H1 (cell line): ENCODE measurements around the gene PDE6B. TPM values are rescaled to one million over a fixed set of nuclear protein-coding genes. Genes with fewer than 3 reads are reported as not detected.

Experiments used
- CEBPB ChIP-seq: IDR thresholded peaks from 2 replicates; pipeline ENCODE4 v1.6.1; 2012; ENCODE audit warnings: low read depth, low read length
- EP300 ChIP-seq, 2 experiments: IDR thresholded peaks; 1 replicate in 1 of 2; 2 replicates in 1 of 2; pipeline ENCODE4 v1.6.1; 2011 to 2012; ENCODE audit warnings: low read depth in 2 of 2, low read length in 2 of 2, mild to moderate bottlenecking in 2 of 2, borderline replicate concordance in 1 of 2, inconsistent platforms in 1 of 2, moderate library complexity in 1 of 2
- EZH2 ChIP-seq: fragments of 200-600 bp; sonication (generic); IDR thresholded peaks from 2 replicates; pipeline ENCODE4 v1.7.1; 2012; ENCODE audit warnings: low read depth, mild to moderate bottlenecking, moderate library complexity, low read length, inconsistent platforms; ENCODE audit not compliant: severe bottlenecking
- GABPA ChIP-seq: IDR thresholded peaks from 2 replicates; pipeline ENCODE4 v1.6.1; 2011; ENCODE audit warnings: mild to moderate bottlenecking, low read length, moderate library complexity, borderline replicate concordance; ENCODE audit not compliant: insufficient read depth
- JUND ChIP-seq: IDR thresholded peaks from 2 replicates; pipeline ENCODE4 v1.6.1; 2011; ENCODE audit warnings: mild to moderate bottlenecking, improper control_type of control experiment, low read length
- POLR2AphosphoS5 ChIP-seq: IDR thresholded peaks from 2 replicates; pipeline ENCODE4 v1.6.1; 2011; ENCODE audit warnings: low read depth, low read length
- RBBP5 ChIP-seq: IDR thresholded peaks from 2 replicates; pipeline ENCODE4 v1.7.1; 2012; ENCODE audit warnings: low read depth, mild to moderate bottlenecking, inconsistent platforms, low read length, moderate library complexity, borderline replicate concordance
- SUZ12 ChIP-seq: fragments of 200-600 bp; sonication (generic); IDR thresholded peaks from 2 replicates; pipeline ENCODE4 v1.6.1; 2012; ENCODE audit warnings: mild to moderate bottlenecking, inconsistent platforms, low read length, moderate library complexity, mixed read lengths
- TAF7 ChIP-seq: optimal IDR thresholded peaks from 2 replicates; pipeline ENCODE3; 2011; ENCODE audit warnings: low read depth, mild to moderate bottlenecking, inconsistent platforms, low read length, moderate library complexity, borderline replicate concordance
- TEAD4 ChIP-seq: IDR thresholded peaks from 2 replicates; pipeline ENCODE4 v1.6.1; 2012; ENCODE audit warnings: low read depth, low read length, inconsistent platforms, mixed read lengths
- YY1 ChIP-seq: IDR thresholded peaks from 2 replicates; pipeline ENCODE4 v1.6.1; 2011; ENCODE audit warnings: low read depth, mild to moderate bottlenecking, low read length
- polyA plus RNA-seq, 7 experiments: library from polyadenylated mRNA; depleted of rRNA in 3 of 7; stranded (reverse) in 5 of 7; unstranded in 2 of 7; fragments of >200 nt in 5 of 7; fragments of 200-250 nt in 2 of 7; gene quantifications; 1 replicate in 5 of 7; 2 replicates in 1 of 7; 4 replicates in 1 of 7; pipeline versions ENCODE4 v1.2.1 to v1.2.3, GENCODE V29; 2011 to 2013; ENCODE audit warnings: missing spikeins in 2 of 7, mixed read lengths in 2 of 7
- total RNA-seq: library from RNA; stranded (reverse); fragmentation: NEBNext Ultra II Directional; extraction: Animal tissue kit (Norgen Biotek cat#: 25700); gene quantifications from 2 replicates; pipeline ENCODE4 v1.2.1, GENCODE V29; 2021
- TF ChIP-seq, protein P1 (sequence below): fragments of 300-600 bp; sonication (generic); IDR thresholded peaks from 2 replicates; pipeline ENCODE4 v1.7.1; 2012; ENCODE audit warnings: low read length, moderate library complexity, mild to moderate bottlenecking, inconsistent platforms; ENCODE audit not compliant: insufficient replicate concordance

Gene PDE6B
- total and polyA plus RNA-seq, 2 of the 8 experiments (the other 6 are each of a cell fraction or from before 2014, with no cell fraction given) = 4.1 to 8.4 TPM

DNA sequence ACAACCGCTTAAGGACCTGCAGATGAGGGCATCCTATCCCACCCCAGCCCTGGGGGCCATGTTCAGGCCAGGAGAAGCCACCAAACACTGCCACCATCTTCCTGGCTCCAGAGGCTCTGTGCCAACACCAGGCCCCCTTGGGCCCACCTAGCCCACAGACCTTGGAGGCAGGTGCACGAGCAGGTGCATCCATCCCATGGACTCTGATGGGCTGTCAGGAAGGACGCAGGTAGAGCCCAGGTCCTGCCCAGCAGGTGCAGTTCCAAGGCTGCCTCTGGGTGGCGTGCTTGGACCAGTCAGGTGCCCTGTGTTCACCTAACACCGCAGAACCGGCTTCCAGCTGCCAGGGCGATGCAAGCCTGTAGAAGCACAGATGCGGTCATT, 22.8 kb upstream of the PDE6B start (continued):
- TF ChIP-seq, protein P1, sequence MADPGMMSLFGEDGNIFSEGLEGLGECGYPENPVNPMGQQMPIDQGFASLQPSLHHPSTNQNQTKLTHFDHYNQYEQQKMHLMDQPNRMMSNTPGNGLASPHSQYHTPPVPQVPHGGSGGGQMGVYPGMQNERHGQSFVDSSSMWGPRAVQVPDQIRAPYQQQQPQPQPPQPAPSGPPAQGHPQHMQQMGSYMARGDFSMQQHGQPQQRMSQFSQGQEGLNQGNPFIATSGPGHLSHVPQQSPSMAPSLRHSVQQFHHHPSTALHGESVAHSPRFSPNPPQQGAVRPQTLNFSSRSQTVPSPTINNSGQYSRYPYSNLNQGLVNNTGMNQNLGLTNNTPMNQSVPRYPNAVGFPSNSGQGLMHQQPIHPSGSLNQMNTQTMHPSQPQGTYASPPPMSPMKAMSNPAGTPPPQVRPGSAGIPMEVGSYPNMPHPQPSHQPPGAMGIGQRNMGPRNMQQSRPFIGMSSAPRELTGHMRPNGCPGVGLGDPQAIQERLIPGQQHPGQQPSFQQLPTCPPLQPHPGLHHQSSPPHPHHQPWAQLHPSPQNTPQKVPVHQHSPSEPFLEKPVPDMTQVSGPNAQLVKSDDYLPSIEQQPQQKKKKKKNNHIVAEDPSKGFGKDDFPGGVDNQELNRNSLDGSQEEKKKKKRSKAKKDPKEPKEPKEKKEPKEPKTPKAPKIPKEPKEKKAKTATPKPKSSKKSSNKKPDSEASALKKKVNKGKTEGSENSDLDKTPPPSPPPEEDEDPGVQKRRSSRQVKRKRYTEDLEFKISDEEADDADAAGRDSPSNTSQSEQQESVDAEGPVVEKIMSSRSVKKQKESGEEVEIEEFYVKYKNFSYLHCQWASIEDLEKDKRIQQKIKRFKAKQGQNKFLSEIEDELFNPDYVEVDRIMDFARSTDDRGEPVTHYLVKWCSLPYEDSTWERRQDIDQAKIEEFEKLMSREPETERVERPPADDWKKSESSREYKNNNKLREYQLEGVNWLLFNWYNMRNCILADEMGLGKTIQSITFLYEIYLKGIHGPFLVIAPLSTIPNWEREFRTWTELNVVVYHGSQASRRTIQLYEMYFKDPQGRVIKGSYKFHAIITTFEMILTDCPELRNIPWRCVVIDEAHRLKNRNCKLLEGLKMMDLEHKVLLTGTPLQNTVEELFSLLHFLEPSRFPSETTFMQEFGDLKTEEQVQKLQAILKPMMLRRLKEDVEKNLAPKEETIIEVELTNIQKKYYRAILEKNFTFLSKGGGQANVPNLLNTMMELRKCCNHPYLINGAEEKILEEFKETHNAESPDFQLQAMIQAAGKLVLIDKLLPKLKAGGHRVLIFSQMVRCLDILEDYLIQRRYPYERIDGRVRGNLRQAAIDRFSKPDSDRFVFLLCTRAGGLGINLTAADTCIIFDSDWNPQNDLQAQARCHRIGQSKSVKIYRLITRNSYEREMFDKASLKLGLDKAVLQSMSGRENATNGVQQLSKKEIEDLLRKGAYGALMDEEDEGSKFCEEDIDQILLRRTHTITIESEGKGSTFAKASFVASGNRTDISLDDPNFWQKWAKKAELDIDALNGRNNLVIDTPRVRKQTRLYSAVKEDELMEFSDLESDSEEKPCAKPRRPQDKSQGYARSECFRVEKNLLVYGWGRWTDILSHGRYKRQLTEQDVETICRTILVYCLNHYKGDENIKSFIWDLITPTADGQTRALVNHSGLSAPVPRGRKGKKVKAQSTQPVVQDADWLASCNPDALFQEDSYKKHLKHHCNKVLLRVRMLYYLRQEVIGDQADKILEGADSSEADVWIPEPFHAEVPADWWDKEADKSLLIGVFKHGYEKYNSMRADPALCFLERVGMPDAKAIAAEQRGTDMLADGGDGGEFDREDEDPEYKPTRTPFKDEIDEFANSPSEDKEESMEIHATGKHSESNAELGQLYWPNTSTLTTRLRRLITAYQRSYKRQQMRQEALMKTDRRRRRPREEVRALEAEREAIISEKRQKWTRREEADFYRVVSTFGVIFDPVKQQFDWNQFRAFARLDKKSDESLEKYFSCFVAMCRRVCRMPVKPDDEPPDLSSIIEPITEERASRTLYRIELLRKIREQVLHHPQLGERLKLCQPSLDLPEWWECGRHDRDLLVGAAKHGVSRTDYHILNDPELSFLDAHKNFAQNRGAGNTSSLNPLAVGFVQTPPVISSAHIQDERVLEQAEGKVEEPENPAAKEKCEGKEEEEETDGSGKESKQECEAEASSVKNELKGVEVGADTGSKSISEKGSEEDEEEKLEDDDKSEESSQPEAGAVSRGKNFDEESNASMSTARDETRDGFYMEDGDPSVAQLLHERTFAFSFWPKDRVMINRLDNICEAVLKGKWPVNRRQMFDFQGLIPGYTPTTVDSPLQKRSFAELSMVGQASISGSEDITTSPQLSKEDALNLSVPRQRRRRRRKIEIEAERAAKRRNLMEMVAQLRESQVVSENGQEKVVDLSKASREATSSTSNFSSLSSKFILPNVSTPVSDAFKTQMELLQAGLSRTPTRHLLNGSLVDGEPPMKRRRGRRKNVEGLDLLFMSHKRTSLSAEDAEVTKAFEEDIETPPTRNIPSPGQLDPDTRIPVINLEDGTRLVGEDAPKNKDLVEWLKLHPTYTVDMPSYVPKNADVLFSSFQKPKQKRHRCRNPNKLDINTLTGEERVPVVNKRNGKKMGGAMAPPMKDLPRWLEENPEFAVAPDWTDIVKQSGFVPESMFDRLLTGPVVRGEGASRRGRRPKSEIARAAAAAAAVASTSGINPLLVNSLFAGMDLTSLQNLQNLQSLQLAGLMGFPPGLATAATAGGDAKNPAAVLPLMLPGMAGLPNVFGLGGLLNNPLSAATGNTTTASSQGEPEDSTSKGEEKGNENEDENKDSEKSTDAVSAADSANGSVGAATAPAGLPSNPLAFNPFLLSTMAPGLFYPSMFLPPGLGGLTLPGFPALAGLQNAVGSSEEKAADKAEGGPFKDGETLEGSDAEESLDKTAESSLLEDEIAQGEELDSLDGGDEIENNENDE = no peak
- no peak for TF ChIP-seq TAF7
- TF ChIP-seq CEBPB = no peak
- TF ChIP-seq EZH2 = no peak
- no peak for TF ChIP-seq GABPA
- no peak for TF ChIP-seq POLR2AphosphoS5
- TF ChIP-seq EP300 (IDR thresholded peaks at IDR 0.05; ENCODE audit: borderline replicate concordance in 1 of 2, low read depth in 2 of 2, low read length in 2 of 2) = no peak
- no peak for TF ChIP-seq RBBP5
- no peak for TF ChIP-seq SUZ12
- TF ChIP-seq TEAD4 = no peak
- 0 out of 2 replicates have a peak, but pooled peaks have one; percentile 35 for TF ChIP-seq JUND
- no peak for TF ChIP-seq YY1
